Measurements from ENCODE around the gene SATB2.

Gene SATB2

GRCh38 chr2:199465988-199466691 lies 8.4 kb upstream of the SATB2 start:
- no peak for DNase-seq (ENCODE audit: low read depth in 2 of 2, low spot score in 1 of 2)

GRCh38 chr2:199465390-199465789 lies 7.7 kb upstream of the SATB2 start:
- no peak for DNase-seq (ENCODE audit: low read depth in 2 of 2, low spot score in 1 of 2)

- DNase-seq (ENCODE audit: low read depth in 2 of 2, low spot score in 1 of 2) = no peak
These were observed 7.0 kb upstream of the SATB2 start for GRCh38 chr2:199464606-199465352.

GRCh38 chr2:199463708-199464605 lies 6.2 kb upstream of the SATB2 start:
- no peak for DNase-seq (ENCODE audit: low read depth in 2 of 2, low spot score in 1 of 2)

- DNase-seq (ENCODE audit: low read depth in 2 of 2, low spot score in 1 of 2) = no peak
These were observed 5.4 kb upstream of the SATB2 start for GRCh38 chr2:199462956-199463692.

- no peak for DNase-seq (ENCODE audit: low read depth in 2 of 2, low spot score in 1 of 2)
These were observed 4.7 kb upstream of the SATB2 start for GRCh38 chr2:199462347-199462955.

GRCh38 chr2:199461711-199462346 lies 4.1 kb upstream of the SATB2 start:
- DNase-seq (ENCODE audit: low read depth in 2 of 2, low spot score in 1 of 2) = no peak

- DNase-seq (ENCODE audit: low read depth in 2 of 2, low spot score in 1 of 2) = no peak
These were observed 3.3 kb upstream of the SATB2 start for GRCh38 chr2:199460846-199461710.

- no peak for DNase-seq (ENCODE audit: low read depth in 2 of 2, low spot score in 1 of 2)
These were observed 2.4 kb upstream of the SATB2 start for GRCh38 chr2:199460101-199460671.

GRCh38 chr2:199459286-199460100 lies 1.8 kb upstream of the SATB2 start:
- no peak for DNase-seq (ENCODE audit: low read depth in 2 of 2, low spot score in 1 of 2)

- DNase-seq (ENCODE audit: low read depth in 2 of 2, low spot score in 1 of 2) = no peak
These were observed 1.1 kb upstream of the SATB2 start for GRCh38 chr2:199458806-199459285.

GRCh38 chr2:199458009-199458805 lies 468 bp upstream of the SATB2 start:
- DNase-seq (ENCODE audit: low read depth in 2 of 2, low spot score in 1 of 2) = no peak

GRCh38 chr2:199456383-199457146 lies 1.2 kb downstream of the SATB2 start:
- DNase-seq (ENCODE audit: low read depth in 2 of 2, low spot score in 1 of 2) = no peak

- DNase-seq (ENCODE audit: low read depth in 2 of 2, low spot score in 1 of 2) = no peak
These were observed 2.0 kb downstream of the SATB2 start for GRCh38 chr2:199455545-199456382.

- no peak for DNase-seq (ENCODE audit: low read depth in 2 of 2, low spot score in 1 of 2)
These were observed 2.6 kb downstream of the SATB2 start for GRCh38 chr2:199455210-199455544.
